ENCODE measurements around the gene COL9A1.

DNA sequence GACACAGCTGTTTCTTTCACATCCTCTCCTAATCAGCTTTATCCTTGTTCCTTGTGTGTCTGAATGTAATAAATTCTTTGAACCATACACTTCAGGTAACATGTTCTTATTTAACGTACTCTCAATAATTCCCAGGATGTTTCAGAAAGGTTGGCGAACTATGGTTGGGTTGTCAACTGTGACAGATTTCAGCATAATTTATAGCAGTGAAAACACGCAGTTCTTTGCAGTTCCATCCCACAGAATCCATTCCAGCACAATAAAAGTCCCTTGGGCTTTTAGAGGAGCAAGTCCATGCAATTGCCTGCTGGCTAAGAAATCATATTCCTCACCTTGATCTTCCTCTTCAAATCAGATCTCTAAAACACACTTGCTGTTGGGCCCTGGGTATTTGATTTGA lies 119.3 kb downstream of the COL9A1 start:
- no peak for TF ChIP-seq POLR2A (IDR thresholded peaks at IDR 0.05)
- TF ChIP-seq, protein P1, sequence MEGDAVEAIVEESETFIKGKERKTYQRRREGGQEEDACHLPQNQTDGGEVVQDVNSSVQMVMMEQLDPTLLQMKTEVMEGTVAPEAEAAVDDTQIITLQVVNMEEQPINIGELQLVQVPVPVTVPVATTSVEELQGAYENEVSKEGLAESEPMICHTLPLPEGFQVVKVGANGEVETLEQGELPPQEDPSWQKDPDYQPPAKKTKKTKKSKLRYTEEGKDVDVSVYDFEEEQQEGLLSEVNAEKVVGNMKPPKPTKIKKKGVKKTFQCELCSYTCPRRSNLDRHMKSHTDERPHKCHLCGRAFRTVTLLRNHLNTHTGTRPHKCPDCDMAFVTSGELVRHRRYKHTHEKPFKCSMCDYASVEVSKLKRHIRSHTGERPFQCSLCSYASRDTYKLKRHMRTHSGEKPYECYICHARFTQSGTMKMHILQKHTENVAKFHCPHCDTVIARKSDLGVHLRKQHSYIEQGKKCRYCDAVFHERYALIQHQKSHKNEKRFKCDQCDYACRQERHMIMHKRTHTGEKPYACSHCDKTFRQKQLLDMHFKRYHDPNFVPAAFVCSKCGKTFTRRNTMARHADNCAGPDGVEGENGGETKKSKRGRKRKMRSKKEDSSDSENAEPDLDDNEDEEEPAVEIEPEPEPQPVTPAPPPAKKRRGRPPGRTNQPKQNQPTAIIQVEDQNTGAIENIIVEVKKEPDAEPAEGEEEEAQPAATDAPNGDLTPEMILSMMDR (IDR thresholded peaks at IDR 0.05) = no peak
